ENCODE data around the gene C19orf81. TPM values are rescaled to one million over a fixed set of nuclear protein-coding genes. Genes with fewer than 3 reads are reported as not detected.

The C19orf81 gene
- total and polyA plus RNA-seq, 2 of the 4 experiments (the other 2 are of a cell fraction): 0.31 TPM; not detected in 1

DNA sequence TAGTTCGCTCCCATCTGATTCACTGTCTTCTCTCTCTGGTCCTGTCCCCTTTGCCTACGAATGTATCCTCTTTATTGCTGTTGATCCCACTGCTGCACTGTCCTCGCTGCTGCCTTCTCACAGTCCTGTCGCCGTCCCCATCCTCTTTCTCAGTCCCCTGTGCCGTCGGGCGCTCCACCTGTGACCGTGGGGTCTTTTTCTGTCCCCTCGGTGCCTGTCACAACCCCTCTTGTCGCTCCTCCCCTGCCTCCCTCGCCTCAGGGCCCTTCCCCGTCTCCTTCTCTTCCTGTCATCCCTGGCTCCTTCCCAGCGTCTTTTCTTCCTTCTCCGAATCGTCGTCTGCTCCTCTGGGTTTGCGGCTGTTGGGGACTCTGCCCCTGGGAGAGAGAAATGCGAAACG is 41.9 kb upstream of the C19orf81 start:
- Histone ChIP-seq H3K27me3 (ENCODE audit: control insufficient read depth, insufficient read depth, low read length) (no peaks in the 10 kb centered on the region; the same call in 1 of the 2 replicates), H3K9ac (ENCODE audit: low read depth, low read length) (no peak overlapping the region), H3K27ac (ENCODE audit: insufficient read depth, low read length) (no peak overlapping the region), H3K9me1 (ENCODE audit: insufficient read depth, low read length) (no peaks in the 10 kb centered on the region), H3K56ac (ENCODE audit: extremely low read depth, insufficient read depth, low read length) (no peak overlapping the region), H3K4me3 (ENCODE audit: insufficient read depth, low read depth, low read length) (no peak overlapping the region), H3K4me2 (ENCODE audit: low read depth, low read length) (no peak overlapping the region), H4K91ac (ENCODE audit: insufficient read depth, low read depth, low read length) (no peak overlapping the region), H3K36me3 (ENCODE audit: control insufficient read depth, insufficient read depth, low read length) (no peaks in the 10 kb centered on the region), H3K14ac (replicated peaks; ENCODE audit: low read depth, low read length) (no peak overlapping the region), H4K5ac (ENCODE audit: low read depth, low read length) (no peak overlapping the region), H2BK5ac (ENCODE audit: low read depth, low read length, poor library complexity, severe bottlenecking) (no peak overlapping the region), H3K23ac (ENCODE audit: low read depth, low read length) (no peak overlapping the region), H2AK5ac (ENCODE audit: low read depth, low read length) (no peak overlapping the region), H2BK120ac (ENCODE audit: low read depth, low read length) (no peak overlapping the region), H2AFZ (replicated peaks; ENCODE audit: low read length, poor library complexity) (no peak overlapping the region), H2AK9ac (replicated peaks; ENCODE audit: low read depth, low read length, poor library complexity) (no peak overlapping the region), H3K4ac (ENCODE audit: low read depth, low read length) (no peak overlapping the region), H2BK20ac (ENCODE audit: low read depth, low read length) (no peak overlapping the region), H3K18ac (ENCODE audit: low read depth, low read length) (no peak overlapping the region), H2BK15ac (ENCODE audit: low read depth, low read length) (no peak overlapping the region), H3K9me3 (ENCODE audit: control insufficient read depth, insufficient read depth, low read length) (peaks cover 4% of the 10 kb centered on the region; the same call in 1 of the 2 replicates), H4K20me1 (ENCODE audit: insufficient read depth, low read length) (no peaks in the 10 kb centered on the region), H3K4me1 (ENCODE audit: control insufficient read depth, insufficient read depth, low read length) (no peaks in the 10 kb centered on the region), H3K79me1 (ENCODE audit: low read depth in 1 of 2, low read length in 2 of 2) (no peaks in the 10 kb centered on the region), H4K8ac (ENCODE audit: low read depth in 2 of 2, low read length in 2 of 2) (no peak overlapping the region)
- CTCF ChIA-PET: no interaction called here
- no TSS peak for BruUV-seq (replicated peaks)
- DNase-seq (no peak), ATAC-seq (ENCODE audit: low read depth) (no peak)
- TF ChIP-seq ELK1 (IDR thresholded peaks at IDR 0.05; ENCODE audit: borderline replicate concordance, low read depth, low read length) (no peak), FOS (IDR thresholded peaks at IDR 0.05; ENCODE audit: low read depth, low read length) (no peak)
- intact Hi-C loops (cut with micrococcal nuclease): no loop called here
- POLR2A ChIA-PET (ENCODE audit: unreplicated experiment): no interaction called here
- in situ Hi-C loops (cut with MboI; ENCODE audit: low sequenced_read_pairs): no loop called here
- 63% methylated on average over 18 of the region's 20 CpGs; no CpG with 5 or more reads in 1 of the 2 experiments for WGBS, 2 experiments (ENCODE audit: extremely low coverage in 2 of 2, insufficient read length in 1 of 2)
- dilution Hi-C loops (cut with HindIII; ENCODE audit: low sequenced_read_pairs, unreplicated experiment): no loop called here
